HG03108 (cell line): ENCODE data around the gene GARS1.

Experiments
- ATAC-seq: cut with Tn5 transposase; IDR thresholded peaks from one replicate; pipeline ENCODE4 v1.9.1; 2021; ENCODE audit warnings: moderate library complexity; ENCODE audit not compliant: unreplicated experiment

GARS1 gene

GRCh38 chr7:30674420-30674819 lies 79.7 kb downstream of the GARS1 start:
- ATAC-seq, result no peak

- no peak for ATAC-seq
These were observed 80.2 kb downstream of the GARS1 start for GRCh38 chr7:30674876-30675275.

- no peak for ATAC-seq
These were observed 84.1 kb downstream of the GARS1 start for GRCh38 chr7:30678805-30679204.

- ATAC-seq, result no peak
These were observed 85.0 kb downstream of the GARS1 start for GRCh38 chr7:30679664-30680063.

GRCh38 chr7:30681331-30681797 lies 86.7 kb downstream of the GARS1 start:
- no peak for ATAC-seq

DNA sequence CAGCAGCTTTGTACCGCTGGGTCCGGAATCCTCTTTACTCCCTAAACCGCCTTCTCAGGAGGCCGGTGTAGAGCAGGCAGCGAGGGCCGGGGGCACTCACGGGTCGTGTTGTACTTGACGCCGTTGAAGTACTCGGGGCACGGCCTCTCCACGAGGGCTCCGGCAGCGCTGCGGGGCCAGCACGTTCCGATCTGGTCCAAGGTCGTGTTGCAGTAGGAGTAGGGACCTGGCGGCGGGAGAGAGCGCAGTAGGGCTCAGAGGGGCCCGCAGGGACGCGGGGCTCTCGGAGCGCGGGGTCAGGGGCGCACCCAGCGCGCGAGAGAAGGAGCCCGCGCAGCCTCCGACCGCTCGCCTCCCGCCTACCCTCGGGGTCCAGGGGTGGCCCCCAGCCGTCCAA lies 87.1 kb downstream of the GARS1 start:
- ATAC-seq, result no peak

- ATAC-seq, result no peak
These were observed 87.8 kb downstream of the GARS1 start, which contains the start of gene CRHR2 for GRCh38 chr7:30682212-30683083. TSS of gene CRHR2 (minus strand) at chr7:30682456. CDS start at chr7:30682280, 176 bp downstream.

GRCh38 chr7:30683306-30683705 lies 88.6 kb downstream of the GARS1 start:
- ATAC-seq, result no peak
